ENCODE measurements around the gene EMILIN1. TPM values are rescaled to one million over a fixed set of nuclear protein-coding genes. Genes with fewer than 3 reads are reported as not detected.

The EMILIN1 gene
- total RNA-seq, 3 donors from 2014 or later: 25.6 to 94.7 (median 26.9) TPM

- no peak overlapping the region for H3K27ac ChIP-seq
- intact Hi-C loops (cut with DNase I; ENCODE audit: low total_unique reads): no loop called here
- DNase-seq (ENCODE audit: low spot score in 2 of 2): no peak
- H3K36me3 ChIP-seq: peaks cover 24% of the 10 kb centered on the region
- H3K27me3 ChIP-seq: no peaks in the 10 kb centered on the region
- TF ChIP-seq CTCF (IDR thresholded peaks at IDR 0.05) (no peak), POLR2A (IDR thresholded peaks at IDR 0.05) (no peak), POLR2AphosphoS5 (IDR thresholded peaks at IDR 0.05) (no peak)
- peaks cover 0 to 9% of the 10 kb centered on the region in 2 donors for H3K4me1 ChIP-seq
- H3K9me3 ChIP-seq: no peaks in the 10 kb centered on the region
- H3K4me3 ChIP-seq: no peak overlapping the region
These were observed 39.6 kb upstream of the EMILIN1 start for GRCh38 chr2:27038631-27039339.

GRCh38 chr2:27039426-27039825 lies 39.0 kb upstream of the EMILIN1 start:
- Histone ChIP-seq H3K36me3 (peaks cover 24% of the 10 kb centered on the region), H3K4me1 (peaks cover 0 to 2% of the 10 kb centered on the region in 2 donors), H3K27ac (no peak overlapping the region), H3K9me3 (no peaks in the 10 kb centered on the region), H3K27me3 (no peaks in the 10 kb centered on the region), H3K4me3 (no peak overlapping the region)
- intact Hi-C loops (cut with DNase I; ENCODE audit: low total_unique reads): no loop called here
- TF ChIP-seq CTCF (IDR thresholded peaks at IDR 0.05): no peak
- no peak for TF ChIP-seq POLR2AphosphoS5 (IDR thresholded peaks at IDR 0.05)
- TF ChIP-seq POLR2A (IDR thresholded peaks at IDR 0.05): no peak
- no peak for DNase-seq (ENCODE audit: low spot score in 2 of 2)

- Histone ChIP-seq H3K9me3 (no peaks in the 10 kb centered on the region), H3K27ac (no peak overlapping the region), H3K4me3 (no peak overlapping the region), H3K27me3 (no peaks in the 10 kb centered on the region), H3K36me3 (peaks cover 24% of the 10 kb centered on the region), H3K4me1 (no peaks in the 10 kb centered on the region)
- intact Hi-C loops (cut with DNase I; ENCODE audit: low total_unique reads): no loop called here
- DNase-seq (ENCODE audit: low spot score in 2 of 2): no peak
- TF ChIP-seq CTCF (IDR thresholded peaks at IDR 0.05) (no peak), POLR2A (IDR thresholded peaks at IDR 0.05) (no peak), POLR2AphosphoS5 (IDR thresholded peaks at IDR 0.05) (no peak)
These were observed 38.5 kb upstream of the EMILIN1 start for GRCh38 chr2:27039871-27040270.

GRCh38 chr2:27040282-27040681 lies 38.1 kb upstream of the EMILIN1 start:
- peaks cover 24% of the 10 kb centered on the region for H3K36me3 ChIP-seq
- no peak for TF ChIP-seq POLR2AphosphoS5 (IDR thresholded peaks at IDR 0.05)
- no peaks in the 10 kb centered on the region for H3K9me3 ChIP-seq
- no peak for DNase-seq (ENCODE audit: low spot score in 2 of 2)
- H3K27ac ChIP-seq: no peak overlapping the region
- intact Hi-C loops (cut with DNase I; ENCODE audit: low total_unique reads): no loop called here
- H3K4me3 ChIP-seq: no peak overlapping the region
- no peaks in the 10 kb centered on the region for H3K27me3 ChIP-seq
- H3K4me1 ChIP-seq: no peaks in the 10 kb centered on the region

- Histone ChIP-seq H3K36me3 (peaks cover 21% of the 10 kb centered on the region), H3K4me1 (no peaks in the 10 kb centered on the region), H3K9me3 (no peaks in the 10 kb centered on the region), H3K27me3 (no peaks in the 10 kb centered on the region), H3K4me3 (no peak overlapping the region), H3K27ac (no peak overlapping the region)
- no peak for DNase-seq (ENCODE audit: low spot score in 2 of 2)
- TF ChIP-seq POLR2A (IDR thresholded peaks at IDR 0.05) (no peak), POLR2AphosphoS5 (IDR thresholded peaks at IDR 0.05) (no peak), CTCF (IDR thresholded peaks at IDR 0.05) (no peak)
- intact Hi-C loops (cut with DNase I; ENCODE audit: low total_unique reads): no loop called here
These were observed 36.7 kb upstream of the EMILIN1 start for GRCh38 chr2:27041752-27042151.

Data from breast epithelium (tissue), 4 donors.